ENCODE measurements around the gene TIMP4. TPM values are rescaled to one million over a fixed set of nuclear protein-coding genes. Genes with fewer than 3 reads are reported as not detected.

TIMP4 gene
- total RNA-seq, 2 donors from 2014 or later = not detected

GRCh38 chr3:12180631-12181030 is 21.9 kb upstream of the TIMP4 start:
- Mint-ChIP-seq H3K4me1 (peaks cover 4% of the 10 kb centered on the region), H3K36me3 (ENCODE audit: low read depth) (no peaks in the 10 kb centered on the region), H3K27me3 (no peaks in the 10 kb centered on the region), H3K4me3 (no peak overlapping the region), H3K27ac (no peak overlapping the region)
- ATAC-seq (no peak), DNase-seq (no peak)
- H3K9me3 ChIP-seq (ENCODE audit: control insufficient read depth, low read length, poor library complexity, severe bottlenecking) = no peaks in the 10 kb centered on the region

DNA sequence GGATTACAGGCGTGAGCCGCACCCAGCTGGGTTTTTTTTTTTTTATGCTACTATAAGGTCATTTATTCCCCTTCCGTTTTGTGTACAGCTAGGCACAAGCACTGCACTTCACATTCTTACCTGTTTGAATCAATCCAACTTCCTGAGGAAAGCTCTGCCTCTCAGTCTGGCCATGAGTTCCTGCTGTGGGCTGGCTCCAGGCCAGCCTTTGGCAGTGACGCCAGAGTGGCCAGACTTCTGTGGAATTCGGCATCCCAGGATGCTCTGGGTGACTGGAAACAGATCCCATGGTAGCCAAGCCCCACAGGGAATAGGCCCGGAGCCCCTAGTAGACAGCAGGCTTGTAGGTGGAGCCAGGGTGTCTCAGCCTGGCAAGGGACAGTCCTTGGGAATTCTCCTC is 21.5 kb upstream of the TIMP4 start:
- no peaks in the 10 kb centered on the region for H3K36me3 Mint-ChIP-seq (ENCODE audit: low read depth)
- peaks cover 4% of the 10 kb centered on the region for H3K4me1 Mint-ChIP-seq
- H3K27ac Mint-ChIP-seq = no peak overlapping the region
- no peaks in the 10 kb centered on the region for H3K9me3 ChIP-seq (ENCODE audit: control insufficient read depth, low read length, poor library complexity, severe bottlenecking)
- no peak overlapping the region for H3K4me3 Mint-ChIP-seq
- ATAC-seq (no peak), DNase-seq (no peak)
- H3K27me3 Mint-ChIP-seq = no peaks in the 10 kb centered on the region

- Mint-ChIP-seq H3K27ac (no peak overlapping the region), H3K27me3 (no peaks in the 10 kb centered on the region), H3K4me3 (no peak overlapping the region), H3K36me3 (ENCODE audit: low read depth) (no peaks in the 10 kb centered on the region), H3K4me1 (peaks cover 4% of the 10 kb centered on the region)
- H3K9me3 ChIP-seq (ENCODE audit: control insufficient read depth, low read length, poor library complexity, severe bottlenecking) = no peaks in the 10 kb centered on the region
- ATAC-seq (no peak), DNase-seq (no peak)
These were observed 20.7 kb upstream of the TIMP4 start for GRCh38 chr3:12179441-12179840.

DNA sequence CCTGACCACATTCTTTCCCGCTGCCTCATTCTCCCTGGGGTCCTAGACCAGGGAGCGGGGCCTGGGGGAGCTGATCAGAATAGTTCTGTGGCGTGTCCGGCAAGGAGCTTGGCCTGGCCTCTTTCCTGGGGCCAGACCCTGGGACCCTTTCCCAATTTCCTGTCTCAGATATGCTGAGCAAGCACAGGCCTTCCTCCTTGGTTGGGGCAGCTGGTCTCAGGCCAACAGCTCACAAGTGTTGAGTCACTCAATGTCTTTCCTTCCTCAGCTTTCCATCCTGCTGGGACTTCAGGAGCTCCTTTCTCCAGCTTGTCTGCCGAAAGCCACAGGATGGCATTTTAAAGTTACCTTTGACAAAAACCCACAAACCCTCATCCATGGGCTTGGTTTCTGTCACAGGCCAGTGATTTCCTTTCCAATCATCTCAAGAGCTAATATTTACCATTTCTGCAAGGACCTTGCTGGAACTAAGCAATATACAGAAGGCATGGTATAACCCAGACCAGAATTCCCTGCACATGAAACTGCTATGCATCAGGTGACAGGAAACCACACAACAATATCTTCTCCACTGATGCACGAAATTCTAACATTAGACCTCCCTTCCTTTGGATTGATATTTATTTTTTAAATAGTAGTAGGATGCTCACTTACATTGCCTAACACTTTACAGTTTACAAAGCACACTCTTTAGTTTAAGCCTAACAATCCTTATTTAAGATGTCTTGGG is 19.5 kb upstream of the TIMP4 start:
- H3K9me3 ChIP-seq (ENCODE audit: control insufficient read depth, low read length, poor library complexity, severe bottlenecking) = no peaks in the 10 kb centered on the region
- no peak overlapping the region for H3K27ac Mint-ChIP-seq
- ATAC-seq (no peak), DNase-seq (no peak)
- H3K4me1 Mint-ChIP-seq = peaks cover 4% of the 10 kb centered on the region
- no peaks in the 10 kb centered on the region for H3K36me3 Mint-ChIP-seq (ENCODE audit: low read depth)
- no peak overlapping the region for H3K4me3 Mint-ChIP-seq
- no peaks in the 10 kb centered on the region for H3K27me3 Mint-ChIP-seq

DNA sequence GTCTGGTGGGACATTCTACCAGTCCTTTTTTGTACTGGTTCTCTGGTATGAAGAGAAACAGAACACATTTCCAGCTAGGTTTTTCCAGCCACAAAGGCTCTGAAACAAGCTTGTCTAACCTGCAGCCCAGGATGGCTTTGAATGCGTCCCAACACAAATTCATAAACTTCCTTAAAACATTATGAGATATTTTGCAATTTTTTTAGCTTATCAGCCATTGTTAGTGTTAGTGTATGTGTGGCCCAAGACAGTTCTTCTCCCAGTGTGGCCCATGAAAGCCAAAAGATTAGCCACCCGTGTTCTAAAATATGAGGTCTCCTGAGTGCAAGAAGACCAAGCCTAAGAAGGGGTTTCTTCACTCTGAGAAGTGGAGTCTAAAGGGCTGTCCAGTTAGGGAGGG is 18.4 kb upstream of the TIMP4 start:
- DNase-seq (no peak), ATAC-seq (no peak)
- H3K4me3 Mint-ChIP-seq = no peak overlapping the region
- H3K27ac Mint-ChIP-seq = no peak overlapping the region
- peaks cover 4% of the 10 kb centered on the region for H3K4me1 Mint-ChIP-seq
- peaks cover 2% of the 10 kb centered on the region for H3K9me3 ChIP-seq (ENCODE audit: control insufficient read depth, low read length, poor library complexity, severe bottlenecking)
- H3K36me3 Mint-ChIP-seq (ENCODE audit: low read depth) = no peaks in the 10 kb centered on the region
- no peaks in the 10 kb centered on the region for H3K27me3 Mint-ChIP-seq

DNA sequence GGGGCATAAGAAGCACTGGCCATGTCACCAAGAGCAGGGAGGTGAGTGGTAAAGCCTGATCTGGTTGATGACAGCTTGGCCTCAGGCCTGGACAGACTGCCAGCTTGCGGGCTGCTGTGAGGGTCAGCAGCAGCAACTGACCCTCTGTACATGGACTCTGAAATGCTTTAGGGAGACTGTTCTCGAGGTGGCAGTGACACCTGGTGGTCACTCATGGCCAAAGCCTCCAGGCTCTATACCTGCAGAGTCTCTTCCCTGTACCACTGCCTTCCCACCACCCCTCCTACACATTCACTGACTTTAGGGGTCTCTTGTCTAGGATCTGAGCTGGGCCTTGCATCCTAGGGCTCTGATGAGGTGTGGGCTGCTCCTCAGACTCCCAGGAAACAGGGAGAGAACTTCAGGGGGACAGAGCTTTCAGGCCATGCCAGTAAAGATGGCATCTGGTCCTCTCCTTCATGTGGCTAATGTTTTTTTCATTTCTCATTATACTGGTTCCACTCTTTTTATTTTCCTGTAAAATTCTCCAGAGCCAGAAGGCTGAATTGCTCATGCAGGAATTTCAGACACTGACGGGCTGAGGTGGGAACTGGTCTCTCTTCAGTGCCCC is 17.2 kb upstream of the TIMP4 start:
- Mint-ChIP-seq H3K4me1 (peaks cover 4% of the 10 kb centered on the region), H3K36me3 (ENCODE audit: low read depth) (no peaks in the 10 kb centered on the region), H3K4me3 (no peak overlapping the region), H3K27ac (no peak overlapping the region), H3K27me3 (no peaks in the 10 kb centered on the region)
- DNase-seq (no peak), ATAC-seq (no peak)
- H3K9me3 ChIP-seq (ENCODE audit: control insufficient read depth, low read length, poor library complexity, severe bottlenecking) = peaks cover 2% of the 10 kb centered on the region

GRCh38 chr3:12175137-12175593 is 16.5 kb upstream of the TIMP4 start:
- Mint-ChIP-seq H3K27ac (no peak overlapping the region), H3K36me3 (ENCODE audit: low read depth) (no peaks in the 10 kb centered on the region), H3K4me1 (peaks cover 4% of the 10 kb centered on the region), H3K27me3 (no peaks in the 10 kb centered on the region), H3K4me3 (no peak overlapping the region)
- H3K9me3 ChIP-seq (ENCODE audit: control insufficient read depth, low read length, poor library complexity, severe bottlenecking) = peaks cover 2% of the 10 kb centered on the region
- ATAC-seq (no peak), DNase-seq (no peak)

GRCh38 chr3:12170207-12170606 is 11.5 kb upstream of the TIMP4 start:
- Mint-ChIP-seq H3K27ac (no peak overlapping the region), H3K36me3 (ENCODE audit: low read depth) (no peaks in the 10 kb centered on the region), H3K4me3 (no peak overlapping the region), H3K27me3 (no peaks in the 10 kb centered on the region), H3K4me1 (no peaks in the 10 kb centered on the region)
- peaks cover 2% of the 10 kb centered on the region for H3K9me3 ChIP-seq (ENCODE audit: control insufficient read depth, low read length, poor library complexity, severe bottlenecking)
- ATAC-seq (no peak), DNase-seq (no peak)

DNA sequence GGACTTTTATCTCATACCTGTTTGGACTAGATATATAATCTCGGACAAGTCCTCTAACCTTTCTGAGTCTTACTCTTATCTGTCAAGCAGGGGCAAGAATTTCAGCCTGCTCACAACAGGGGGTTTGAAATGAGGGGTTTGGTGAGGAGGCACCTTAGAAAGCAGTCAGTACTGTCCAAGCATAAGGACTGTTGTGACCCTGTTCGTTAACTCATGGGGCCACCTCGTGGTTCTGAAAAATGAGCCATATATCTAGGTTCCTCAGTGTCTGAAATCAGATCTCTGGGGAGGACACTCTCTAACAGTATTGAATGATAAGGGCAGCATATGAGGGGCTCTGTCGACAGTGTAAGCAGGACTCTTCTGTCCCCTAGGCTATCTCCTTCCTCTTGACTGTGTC is 7.2 kb upstream of the TIMP4 start:
- no peaks in the 10 kb centered on the region for H3K9me3 ChIP-seq (ENCODE audit: control insufficient read depth, low read length, poor library complexity, severe bottlenecking)

GRCh38 chr3:12159227-12159601 is 502 bp upstream of the TIMP4 start:
- no peak for DNase-seq
- no peak overlapping the region for H3K27ac Mint-ChIP-seq
- no peaks in the 10 kb centered on the region for H3K36me3 Mint-ChIP-seq (ENCODE audit: low read depth)
- peak overlapping the region; percentile 55 for H3K4me3 Mint-ChIP-seq
- H3K4me1 Mint-ChIP-seq = peaks cover 13% of the 10 kb centered on the region
- peaks cover 22% of the 10 kb centered on the region for H3K27me3 Mint-ChIP-seq
- ATAC-seq = no peak
- no peaks in the 10 kb centered on the region for H3K9me3 ChIP-seq (ENCODE audit: control insufficient read depth, low read length, poor library complexity, severe bottlenecking)

More for the DNA sequence above, 7.2 kb upstream of the TIMP4 start:
- H3K27me3 Mint-ChIP-seq = no peaks in the 10 kb centered on the region
- no peak overlapping the region for H3K27ac Mint-ChIP-seq
- H3K36me3 Mint-ChIP-seq (ENCODE audit: low read depth) = no peaks in the 10 kb centered on the region
- no peak for ATAC-seq
- no peaks in the 10 kb centered on the region for H3K4me1 Mint-ChIP-seq
- no peak for DNase-seq
- H3K4me3 Mint-ChIP-seq = no peak overlapping the region

DNA sequence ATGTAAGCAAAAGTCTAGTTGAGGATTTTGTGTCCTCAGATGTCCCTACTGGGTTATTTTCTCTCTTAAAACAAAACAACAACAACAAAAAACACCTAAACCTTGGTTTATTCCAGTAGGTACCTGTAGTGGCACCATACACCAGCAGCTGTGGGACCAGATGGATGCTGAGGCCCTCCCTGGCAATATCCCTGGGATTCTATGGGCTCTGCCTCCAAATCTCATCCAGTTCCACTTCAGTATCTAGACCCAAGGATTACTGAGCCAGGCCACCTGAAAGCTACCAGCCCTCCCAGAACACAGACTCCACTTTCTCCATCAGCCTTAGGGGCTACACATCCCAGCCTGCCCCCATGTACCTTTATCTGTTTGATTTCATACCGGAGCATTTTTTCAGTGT is 1.7 kb downstream of the TIMP4 start:
- no peak overlapping the region for H3K4me3 Mint-ChIP-seq
- DNase-seq (no peak), ATAC-seq (no peak)
- H3K27ac Mint-ChIP-seq = no peak overlapping the region
- no peaks in the 10 kb centered on the region for H3K36me3 Mint-ChIP-seq (ENCODE audit: low read depth)
- no peaks in the 10 kb centered on the region for H3K9me3 ChIP-seq (ENCODE audit: control insufficient read depth, low read length, poor library complexity, severe bottlenecking)
- peaks cover 22% of the 10 kb centered on the region for H3K27me3 Mint-ChIP-seq
- peaks cover 13% of the 10 kb centered on the region for H3K4me1 Mint-ChIP-seq

- no peaks in the 10 kb centered on the region for H3K9me3 ChIP-seq (ENCODE audit: control insufficient read depth, low read length, poor library complexity, severe bottlenecking)
- H3K4me3 Mint-ChIP-seq = no peak overlapping the region
- no peaks in the 10 kb centered on the region for H3K36me3 Mint-ChIP-seq (ENCODE audit: low read depth)
- no peak overlapping the region for H3K27ac Mint-ChIP-seq
- DNase-seq (no peak), ATAC-seq (no peak)
- peaks cover 22% of the 10 kb centered on the region for H3K27me3 Mint-ChIP-seq
- peaks cover 13% of the 10 kb centered on the region for H3K4me1 Mint-ChIP-seq
These were observed 2.9 kb downstream of the TIMP4 start for GRCh38 chr3:12155828-12156227.

- no peak overlapping the region for H3K4me3 Mint-ChIP-seq
- DNase-seq = no peak
- H3K4me1 Mint-ChIP-seq = peaks cover 10% of the 10 kb centered on the region
- no peak for ATAC-seq
- H3K27me3 Mint-ChIP-seq = peaks cover 22% of the 10 kb centered on the region
- H3K9me3 ChIP-seq (ENCODE audit: control insufficient read depth, low read length, poor library complexity, severe bottlenecking) = no peaks in the 10 kb centered on the region
- no peaks in the 10 kb centered on the region for H3K36me3 Mint-ChIP-seq (ENCODE audit: low read depth)
- no peak overlapping the region for H3K27ac Mint-ChIP-seq
These were observed 3.4 kb downstream of the TIMP4 start for GRCh38 chr3:12155264-12155663.

GRCh38 chr3:12154151-12154550 is 4.6 kb downstream of the TIMP4 start:
- H3K27ac Mint-ChIP-seq = no peak overlapping the region
- H3K36me3 Mint-ChIP-seq (ENCODE audit: low read depth) = peaks cover 1% of the 10 kb centered on the region
- peaks cover 23% of the 10 kb centered on the region for H3K27me3 Mint-ChIP-seq
- DNase-seq (no peak), ATAC-seq (no peak)
- no peak overlapping the region for H3K4me3 Mint-ChIP-seq
- peaks cover 9% of the 10 kb centered on the region for H3K4me1 Mint-ChIP-seq
- no peaks in the 10 kb centered on the region for H3K9me3 ChIP-seq (ENCODE audit: control insufficient read depth, low read length, poor library complexity, severe bottlenecking)
